Neural crest cell (in vitro differentiated cells): ENCODE data around the gene CPNE5. TPM values are rescaled to one million over a fixed set of nuclear protein-coding genes. Genes with fewer than 3 reads are reported as not detected.

Source experiments
- DNase-seq: peaks from one replicate; pipeline ENCODE4 v3.0.0; 2021; ENCODE audit warnings: low read depth, mixed read lengths, low spot score
- H3K27ac Mint-ChIP-seq: one replicate; pipeline ENCODE4 v1.8.0; 2021; ENCODE audit warnings: mild to moderate bottlenecking, mixed read lengths; ENCODE audit not compliant: unreplicated experiment
- H3K27me3 Mint-ChIP-seq: 2 replicates; pipeline ENCODE4 v1.8.0; 2021; ENCODE audit warnings: low read depth, mild to moderate bottlenecking, mixed read lengths
- H3K36me3 Mint-ChIP-seq: 2 replicates; pipeline ENCODE4 v1.8.0; 2021; ENCODE audit warnings: low read depth, mild to moderate bottlenecking, mixed read lengths
- H3K4me1 Mint-ChIP-seq: 2 replicates; pipeline ENCODE4 v1.8.0; 2021; ENCODE audit warnings: mixed read lengths
- H3K4me3 Mint-ChIP-seq: one replicate; pipeline ENCODE4 v1.8.0; 2021; ENCODE audit warnings: mild to moderate bottlenecking, mixed read lengths
- H3K9me3 Mint-ChIP-seq: 2 replicates; pipeline ENCODE4 v1.8.0; 2021; ENCODE audit warnings: mixed read lengths
- CTCF ChIP-seq: fragments of 200-600 bp; sonication (generic); conservative IDR thresholded peaks from 2 replicates; pipeline ENCODE4 v1.5.0; 2021; ENCODE audit warnings: antibody characterized with exemption, mild to moderate bottlenecking
- total RNA-seq: library from RNA; stranded (reverse); gene quantifications from 2 replicates; pipeline ENCODE4 v1.2.1, GENCODE V29; 2021

The CPNE5 gene
- total RNA-seq, 1 donor from 2014 or later: 0.54 TPM

DNA sequence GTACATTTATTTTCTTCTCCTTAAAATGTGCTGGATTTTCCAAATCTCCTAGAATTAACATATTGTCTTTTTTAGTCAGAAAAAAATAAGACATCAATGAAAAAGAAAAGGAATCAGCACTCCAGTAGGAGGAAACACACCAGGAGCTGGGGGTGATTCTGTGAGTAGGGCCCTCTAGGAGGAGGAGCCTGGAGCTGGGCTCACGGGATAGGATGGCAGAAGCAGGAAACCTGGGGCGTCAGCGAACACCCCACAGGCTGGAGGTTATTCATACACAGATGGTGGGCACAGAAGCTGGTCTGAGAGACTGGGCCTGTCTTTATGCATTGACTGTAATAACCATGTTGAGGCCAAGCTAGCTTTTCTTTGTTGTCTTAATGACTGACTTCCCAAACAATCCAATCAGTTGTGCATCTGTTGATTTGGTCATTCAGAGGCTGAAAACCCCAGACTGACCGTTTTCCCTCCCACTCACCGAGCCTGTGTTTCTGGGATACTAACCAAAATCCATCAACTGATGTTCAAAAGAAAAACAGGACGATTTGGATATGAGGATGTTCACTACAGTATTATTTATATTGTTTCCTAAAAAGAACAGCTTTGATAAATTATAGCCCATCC is 53.1 kb downstream of the CPNE5 start:
- H3K9me3 Mint-ChIP-seq: no peaks in the 10 kb centered on the region
- no peaks in the 10 kb centered on the region for H3K27me3 Mint-ChIP-seq
- peak overlapping the region; percentile 57 for H3K27ac Mint-ChIP-seq
- H3K4me1 Mint-ChIP-seq: peaks cover 61% of the 10 kb centered on the region
- no peak for TF ChIP-seq CTCF
- H3K4me3 Mint-ChIP-seq: peak overlapping the region; percentile 54
- no peaks in the 10 kb centered on the region for H3K36me3 Mint-ChIP-seq
- DNase-seq: no peak

GRCh38 chr6:36784376-36784636 is 54.9 kb downstream of the CPNE5 start:
- H3K4me3 Mint-ChIP-seq: no peak overlapping the region
- no peaks in the 10 kb centered on the region for H3K9me3 Mint-ChIP-seq
- no peaks in the 10 kb centered on the region for H3K27me3 Mint-ChIP-seq
- DNase-seq: no peak
- H3K4me1 Mint-ChIP-seq: peaks cover 58% of the 10 kb centered on the region
- TF ChIP-seq CTCF: no peak
- H3K27ac Mint-ChIP-seq: peak overlapping the region; percentile 69
- no peaks in the 10 kb centered on the region for H3K36me3 Mint-ChIP-seq

- no peaks in the 10 kb centered on the region for H3K27me3 Mint-ChIP-seq
- no peaks in the 10 kb centered on the region for H3K9me3 Mint-ChIP-seq
- H3K4me1 Mint-ChIP-seq: peaks cover 53% of the 10 kb centered on the region
- H3K27ac Mint-ChIP-seq: peak overlapping the region; percentile 69
- no peak overlapping the region for H3K4me3 Mint-ChIP-seq
- DNase-seq: no peak
- TF ChIP-seq CTCF: no peak
- H3K36me3 Mint-ChIP-seq: no peaks in the 10 kb centered on the region
Measured at GRCh38 chr6:36783603-36784375, 55.5 kb downstream of the CPNE5 start.

- peaks cover 53% of the 10 kb centered on the region for H3K4me1 Mint-ChIP-seq
- H3K27ac Mint-ChIP-seq: no peak overlapping the region
Measured at GRCh38 chr6:36781669-36782068, 57.6 kb downstream of the CPNE5 start.

DNA sequence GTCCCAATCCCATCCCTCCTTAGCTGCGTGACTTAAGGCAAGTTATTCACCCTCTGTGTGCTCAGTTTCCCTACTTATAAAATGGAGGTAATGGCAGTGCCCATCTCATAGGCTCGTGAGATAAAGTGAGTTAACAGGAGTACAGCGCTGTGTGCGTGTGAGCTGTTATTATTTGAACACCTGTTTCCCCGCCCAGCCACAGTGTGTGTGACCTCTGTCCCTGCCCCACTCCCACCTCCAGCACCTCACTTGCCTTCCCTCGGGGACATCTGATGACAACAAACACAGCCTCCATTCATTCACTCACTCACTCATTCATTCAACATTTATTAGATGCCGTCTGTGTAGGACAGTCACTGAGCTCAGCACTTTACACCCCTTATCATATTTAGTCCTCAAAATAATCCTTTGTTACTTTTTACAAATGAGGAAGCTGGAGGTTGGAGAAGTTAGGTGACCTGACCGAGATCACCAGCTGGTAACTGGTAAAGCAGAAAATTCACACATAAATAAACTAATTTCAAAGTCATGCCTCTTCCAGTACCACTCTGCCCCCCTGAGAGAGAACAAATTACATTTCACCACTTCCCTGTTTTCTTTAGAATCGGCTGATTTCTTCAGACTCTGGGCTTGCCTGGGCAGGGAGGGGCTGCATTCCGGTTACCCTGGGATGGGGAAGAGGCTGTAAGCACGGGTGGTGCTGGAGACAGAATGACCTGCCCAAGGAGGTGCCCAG is 58.6 kb downstream of the CPNE5 start:
- H3K9me3 Mint-ChIP-seq: no peaks in the 10 kb centered on the region
- no peak for TF ChIP-seq CTCF
- no peak overlapping the region for H3K27ac Mint-ChIP-seq
- H3K36me3 Mint-ChIP-seq: no peaks in the 10 kb centered on the region
- no peak for DNase-seq
- peaks cover 48% of the 10 kb centered on the region for H3K4me1 Mint-ChIP-seq
- no peaks in the 10 kb centered on the region for H3K27me3 Mint-ChIP-seq
- H3K4me3 Mint-ChIP-seq: no peak overlapping the region

More at GRCh38 chr6:36781669-36782068, 57.6 kb downstream of the CPNE5 start:
- TF ChIP-seq CTCF: no peak
- Mint-ChIP-seq H3K4me3 (no peak overlapping the region), H3K9me3 (no peaks in the 10 kb centered on the region), H3K27me3 (no peaks in the 10 kb centered on the region), H3K36me3 (no peaks in the 10 kb centered on the region)
- no peak for DNase-seq
